Trophoblast cell (in vitro differentiated cells and primary cell): ENCODE results near the gene ADAM17.
A peak's percentile ranks its signal among the peaks of the same experiment; 100 is the strongest.

Experiments
- DNase-seq, 2 donors: peaks; one replicate each; pipeline ENCODE4 v3.0.0-alpha.2; 2016
- H2AFZ ChIP-seq: 2 replicates; pipeline ENCODE4 v1.6.1; 2013; ENCODE audit warnings: low read length, moderate library complexity, mild to moderate bottlenecking; ENCODE audit not compliant: insufficient read depth, poor library complexity
- H2AK5ac ChIP-seq: 2 replicates; pipeline ENCODE4 v1.6.1; 2013; ENCODE audit warnings: mild to moderate bottlenecking, low read length
- H2BK120ac ChIP-seq: 2 replicates; pipeline ENCODE4 v1.6.1; 2013; ENCODE audit warnings: low read length, mild to moderate bottlenecking, moderate library complexity; ENCODE audit not compliant: insufficient read depth, poor library complexity
- H2BK12ac ChIP-seq: 2 replicates; pipeline ENCODE4 v1.6.1; 2013; ENCODE audit warnings: mild to moderate bottlenecking, low read length, moderate library complexity
- H2BK5ac ChIP-seq: 2 replicates; pipeline ENCODE4 v1.6.1; 2013; ENCODE audit warnings: low read length, low read depth, moderate library complexity, mild to moderate bottlenecking; ENCODE audit not compliant: poor library complexity
- H3K14ac ChIP-seq: 2 replicates; pipeline ENCODE4 v1.6.1; 2013; ENCODE audit warnings: mild to moderate bottlenecking, low read length
- H3K18ac ChIP-seq: 2 replicates; pipeline ENCODE4 v1.6.1; 2013; ENCODE audit warnings: mild to moderate bottlenecking, low read length
- H3K23ac ChIP-seq: 2 replicates; pipeline ENCODE4 v1.6.1; 2013; ENCODE audit warnings: low read length
- H3K27ac ChIP-seq: 2 replicates; pipeline ENCODE4 v1.5.1; 2013; ENCODE audit warnings: low read depth, mild to moderate bottlenecking, inconsistent platforms, low read length, moderate library complexity
- H3K27me3 ChIP-seq: 2 replicates; pipeline ENCODE4 v1.6.1; 2013; ENCODE audit warnings: inconsistent platforms, mild to moderate bottlenecking, low read length, moderate library complexity; ENCODE audit not compliant: insufficient read depth
- H3K36me3 ChIP-seq, 2 experiments: 1 replicate in 1 of 2; 2 replicates in 1 of 2; pipeline ENCODE4 v1.6.1; 2013; ENCODE audit warnings: low read length in 2 of 2, mild to moderate bottlenecking in 2 of 2, moderate library complexity in 1 of 2; ENCODE audit not compliant: insufficient read depth in 2 of 2, control insufficient read depth in 1 of 2
- H3K4ac ChIP-seq: 2 replicates; pipeline ENCODE4 v1.6.1; 2013; ENCODE audit warnings: low read depth, mild to moderate bottlenecking, low read length, moderate library complexity
- H3K4me1 ChIP-seq, 2 experiments: 1 replicate in 1 of 2; 2 replicates in 1 of 2; pipeline ENCODE4 v1.6.1; 2013; ENCODE audit warnings: low read length in 2 of 2, mild to moderate bottlenecking in 2 of 2, moderate library complexity in 1 of 2; ENCODE audit not compliant: insufficient read depth in 2 of 2, control insufficient read depth in 1 of 2
- H3K4me2 ChIP-seq: 2 replicates; pipeline ENCODE4 v1.6.1; 2013; ENCODE audit warnings: inconsistent platforms, mild to moderate bottlenecking, low read length, moderate library complexity
- H3K4me3 ChIP-seq: 2 replicates; pipeline ENCODE4 v1.5.1; 2013; ENCODE audit warnings: mild to moderate bottlenecking, low read depth, low read length, inconsistent platforms
- H3K79me1 ChIP-seq: one replicate; pipeline ENCODE4 v1.6.1; 2013; ENCODE audit warnings: low read length
- H3K79me2 ChIP-seq: 2 replicates; pipeline ENCODE4 v1.6.1; 2013; ENCODE audit warnings: low read length, mild to moderate bottlenecking; ENCODE audit not compliant: control insufficient read depth, insufficient read depth, poor library complexity
- H3K9ac ChIP-seq: 2 replicates; pipeline ENCODE4 v1.6.1; 2013; ENCODE audit warnings: mild to moderate bottlenecking, low read length
- H3K9me3 ChIP-seq: 2 replicates; pipeline ENCODE4 v1.6.1; 2013; ENCODE audit warnings: low read depth, mild to moderate bottlenecking, control low read depth, inconsistent platforms, low read length; ENCODE audit not compliant: insufficient read depth
- H4K12ac ChIP-seq: 2 replicates; pipeline ENCODE4 v1.6.1; 2013; ENCODE audit warnings: low read depth, mild to moderate bottlenecking, low read length, moderate library complexity
- H4K8ac ChIP-seq: 2 replicates; pipeline ENCODE4 v1.6.1; 2013; ENCODE audit warnings: low read depth, mild to moderate bottlenecking, low read length, moderate library complexity
- H4K91ac ChIP-seq: one replicate; pipeline ENCODE4 v1.6.1; 2013; ENCODE audit warnings: low read depth, mild to moderate bottlenecking, low read length, moderate library complexity
- WGBS: extraction: QIAGEN DNeasy Blood & Tissue Kit; methylation state at CpG from one replicate; pipeline ENCODE4 v1.1.7; 2013; ENCODE audit warnings: missing lambda C conversion rate; ENCODE audit not compliant: insufficient read length, insufficient coverage; ENCODE audit errors: extremely low coverage; 5-methylcytosine and 5-hydroxymethylcytosine counted together

The ADAM17 gene

GRCh38 chr2:9565436-9566153 is 10.0 kb upstream of the ADAM17 start:
- no peak overlapping the region for H3K14ac ChIP-seq
- no CpG with 5 or more reads among the region's 11 CpGs for WGBS
- no peaks in the 10 kb centered on the region for H3K4me1 ChIP-seq
- no peaks in the 10 kb centered on the region for H3K79me2 ChIP-seq
- no peak overlapping the region for H3K27ac ChIP-seq
- no peak overlapping the region for H3K23ac ChIP-seq
- H3K4me2 ChIP-seq: no peak overlapping the region
- H3K36me3 ChIP-seq: no peaks in the 10 kb centered on the region
- no peak overlapping the region for H3K9ac ChIP-seq
- no peak overlapping the region for H4K12ac ChIP-seq
- no peak overlapping the region for H4K8ac ChIP-seq
- H3K4ac ChIP-seq: no peak overlapping the region
- no peak overlapping the region for H2BK12ac ChIP-seq
- DNase-seq: no peak
- no peak overlapping the region for H2BK5ac ChIP-seq
- H3K18ac ChIP-seq: no peak overlapping the region
- H4K91ac ChIP-seq: no peak overlapping the region
- H2BK120ac ChIP-seq: no peak overlapping the region
- no peak overlapping the region for H3K4me3 ChIP-seq
- no peaks in the 10 kb centered on the region for H3K27me3 ChIP-seq
- H2AFZ ChIP-seq: no peak overlapping the region
- no peaks in the 10 kb centered on the region for H3K9me3 ChIP-seq
- H3K79me1 ChIP-seq: no peaks in the 10 kb centered on the region
- no peak overlapping the region for H2AK5ac ChIP-seq

- Histone ChIP-seq H3K27me3 (no peaks in the 10 kb centered on the region), H3K4ac (no peak overlapping the region), H2BK12ac (no peak overlapping the region), H2BK120ac (no peak overlapping the region), H4K8ac (no peak overlapping the region), H2AK5ac (no peak overlapping the region), H3K9me3 (no peaks in the 10 kb centered on the region), H3K4me3 (no peak overlapping the region), H3K79me1 (peaks cover 7% of the 10 kb centered on the region), H3K23ac (no peak overlapping the region), H3K14ac (no peak overlapping the region), H2AFZ (no peak overlapping the region), H3K18ac (no peak overlapping the region), H3K79me2 (peaks cover 5% of the 10 kb centered on the region), H4K12ac (no peak overlapping the region), H3K36me3 (peaks cover 0 to 3% of the 10 kb centered on the region in 2 experiments), H2BK5ac (no peak overlapping the region), H3K27ac (no peak overlapping the region), H3K4me2 (no peak overlapping the region), H4K91ac (no peak overlapping the region), H3K9ac (no peak overlapping the region), H3K4me1 (peaks cover 3 to 5% of the 10 kb centered on the region in 2 experiments)
- whole genome bisulfite sequencing: no CpG with 5 or more reads among the region's 2 CpGs
- DNase-seq: no peak
Observed at GRCh38 chr2:9560628-9561027, 5.0 kb upstream of the ADAM17 start.

GRCh38 chr2:9558948-9559381 is 3.3 kb upstream of the ADAM17 start:
- H2BK5ac ChIP-seq: no peak overlapping the region
- H4K12ac ChIP-seq: no peak overlapping the region

GRCh38 chr2:9556121-9556743 is 602 bp upstream of the ADAM17 start:
- Histone ChIP-seq H3K27ac (peak overlapping the region; percentile 94), H3K4me1 (peaks cover 3 to 5% of the 10 kb centered on the region in 2 experiments), H2BK5ac (peak overlapping the region; percentile 90), H4K91ac (peak overlapping the region; percentile 92), H3K14ac (peak overlapping the region; percentile 97), H4K12ac (peak overlapping the region; percentile 95), H3K4me2 (peak overlapping the region; percentile 66), H3K79me1 (peaks cover 13% of the 10 kb centered on the region), H4K8ac (peak overlapping the region; percentile 95), H3K36me3 (peaks cover 0 to 3% of the 10 kb centered on the region in 2 experiments), H3K27me3 (no peaks in the 10 kb centered on the region), H3K23ac (no peak overlapping the region), H3K9ac (peak overlapping the region; percentile 86), H3K4me3 (peak overlapping the region; percentile 71), H2AFZ (peak overlapping the region; percentile 95), H2BK12ac (no peak overlapping the region), H2BK120ac (peak overlapping the region; percentile 95), H3K4ac (peak overlapping the region; percentile 90), H2AK5ac (peak overlapping the region; percentile 85), H3K79me2 (peaks cover 11% of the 10 kb centered on the region), H3K9me3 (no peaks in the 10 kb centered on the region), H3K18ac (peak overlapping the region; percentile 91)
- DNase-seq: peak; percentile 18 to 50
- WGBS: no CpG with 5 or more reads among the region's 32 CpGs

More at GRCh38 chr2:9558948-9559381, 3.3 kb upstream of the ADAM17 start:
- Histone ChIP-seq H3K4me1 (peaks cover 3 to 5% of the 10 kb centered on the region in 2 experiments), H3K23ac (no peak overlapping the region), H3K4me3 (no peak overlapping the region), H3K14ac (no peak overlapping the region), H3K18ac (no peak overlapping the region), H4K8ac (no peak overlapping the region), H3K9ac (no peak overlapping the region), H2AK5ac (no peak overlapping the region), H3K4me2 (no peak overlapping the region), H3K4ac (no peak overlapping the region), H3K27me3 (no peaks in the 10 kb centered on the region), H3K36me3 (peaks cover 0 to 3% of the 10 kb centered on the region in 2 experiments), H3K79me2 (peaks cover 11% of the 10 kb centered on the region), H2BK12ac (no peak overlapping the region), H2BK120ac (no peak overlapping the region), H2AFZ (no peak overlapping the region), H4K91ac (no peak overlapping the region), H3K9me3 (no peaks in the 10 kb centered on the region), H3K79me1 (peaks cover 13% of the 10 kb centered on the region), H3K27ac (peak overlapping the region; percentile 28)
- DNase-seq: peak; percentile 96 to 97
- WGBS: no CpG with 5 or more reads among the region's 1 CpG
